Amniotic stem cell (primary cell): Measurements from ENCODE around the gene AFTPH.

Experiments
- DNase-seq: peaks from one replicate; lab custom pipeline; 2025; lab: John Stamatoyannopoulos, UW

AFTPH gene

DNA sequence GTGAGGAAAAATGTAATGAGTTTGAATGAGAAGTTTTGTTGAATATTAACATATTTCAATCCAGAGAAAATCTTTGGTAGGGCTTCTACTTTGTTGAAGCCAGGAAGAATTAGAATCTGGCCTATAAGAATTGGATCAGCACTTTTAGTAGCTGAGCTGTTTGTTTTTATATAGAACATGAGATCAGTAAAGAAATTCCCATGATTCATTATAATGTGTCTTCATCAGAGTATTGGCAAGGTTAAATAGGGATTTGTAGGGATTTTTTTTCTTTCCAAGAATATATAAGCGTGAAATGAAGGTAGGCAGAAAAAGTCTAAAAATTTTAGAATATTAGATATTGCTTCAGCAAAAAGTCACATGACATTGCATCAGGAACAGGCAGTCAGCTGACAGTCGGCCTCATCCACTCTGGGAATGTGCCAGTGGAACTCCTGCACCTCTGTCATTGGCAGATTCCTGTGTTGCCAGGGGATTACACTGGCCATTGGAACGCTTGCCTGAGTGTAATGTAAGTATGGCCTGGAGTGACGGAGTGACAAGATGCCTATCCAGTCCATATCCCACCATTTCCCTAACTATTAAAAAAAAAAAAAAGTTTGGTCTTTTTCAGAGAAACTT lies 69.0 kb downstream of the AFTPH start:
- DNase-seq: no peak

DNA sequence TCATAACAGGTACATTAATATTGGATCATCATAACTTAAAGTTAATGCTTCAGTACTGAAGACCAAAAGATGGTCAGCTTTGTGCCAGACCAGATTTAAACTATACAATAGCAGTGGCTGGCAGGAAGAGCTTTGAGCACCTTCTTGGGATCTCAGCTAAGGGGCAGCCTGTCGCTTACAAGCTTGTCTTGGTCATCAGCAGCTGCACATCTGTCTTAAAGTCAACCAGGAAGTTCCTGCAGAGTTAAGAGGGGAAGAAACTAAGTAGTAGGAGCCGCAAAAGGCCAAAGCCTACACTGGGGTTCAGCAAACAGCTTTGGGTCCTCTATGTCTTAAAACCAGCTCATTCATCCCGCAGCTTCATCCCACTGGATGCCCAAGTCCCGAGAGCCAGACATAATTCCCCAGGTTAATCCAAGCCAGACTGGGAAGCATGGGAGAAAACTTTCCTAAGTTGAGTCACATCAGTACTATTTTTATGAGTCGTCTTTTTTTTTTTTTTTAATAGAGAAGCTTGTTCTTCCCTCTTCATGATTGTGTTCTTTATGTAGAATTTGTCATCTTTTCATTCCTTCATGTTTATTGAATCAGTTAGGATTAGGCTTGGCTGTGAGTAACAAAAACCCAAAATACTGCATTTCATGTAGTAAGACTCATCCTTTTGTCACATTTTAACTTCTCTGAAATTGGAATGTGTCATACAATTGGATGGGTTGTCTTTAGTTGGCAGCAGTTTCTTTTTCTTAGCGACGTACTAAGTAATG lies 70.3 kb downstream of the AFTPH start:
- DNase-seq: no peak

DNA sequence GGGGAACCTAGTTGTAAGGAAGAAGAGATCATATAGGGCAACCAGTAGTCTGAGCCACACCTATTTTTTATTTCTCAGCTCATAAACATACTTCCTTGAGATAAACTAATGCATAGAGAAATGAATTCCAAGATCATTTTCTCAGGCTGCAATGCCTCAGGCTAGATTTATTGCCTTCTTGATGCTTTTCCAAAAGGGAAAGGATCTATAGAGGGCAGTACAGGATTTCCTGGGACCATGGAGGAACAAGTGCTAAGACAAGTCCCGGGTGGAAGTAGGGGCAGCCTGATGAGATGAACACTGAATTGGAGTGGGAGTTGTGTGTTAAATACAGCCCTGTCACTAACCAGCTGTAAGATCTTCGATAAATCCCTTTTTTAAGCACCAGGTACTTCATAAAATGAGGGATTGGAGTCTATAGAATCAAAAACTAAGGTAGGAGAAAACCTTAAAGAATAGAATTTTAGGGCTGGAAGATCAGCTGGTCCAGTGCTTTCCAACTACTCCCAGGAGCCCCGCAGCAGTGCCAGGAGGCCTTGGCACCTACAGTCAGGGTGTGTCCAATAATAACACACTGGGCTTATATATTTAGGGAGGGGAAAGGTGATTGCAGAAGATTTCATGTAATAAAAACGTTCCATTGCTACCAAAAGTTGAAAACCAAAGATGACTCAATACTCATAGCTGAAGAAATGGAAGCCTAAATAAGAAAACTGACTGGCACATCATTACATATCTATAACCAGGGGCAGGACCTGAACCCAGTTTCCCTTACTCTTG lies 71.5 kb downstream of the AFTPH start:
- DNase-seq: no peak

DNA sequence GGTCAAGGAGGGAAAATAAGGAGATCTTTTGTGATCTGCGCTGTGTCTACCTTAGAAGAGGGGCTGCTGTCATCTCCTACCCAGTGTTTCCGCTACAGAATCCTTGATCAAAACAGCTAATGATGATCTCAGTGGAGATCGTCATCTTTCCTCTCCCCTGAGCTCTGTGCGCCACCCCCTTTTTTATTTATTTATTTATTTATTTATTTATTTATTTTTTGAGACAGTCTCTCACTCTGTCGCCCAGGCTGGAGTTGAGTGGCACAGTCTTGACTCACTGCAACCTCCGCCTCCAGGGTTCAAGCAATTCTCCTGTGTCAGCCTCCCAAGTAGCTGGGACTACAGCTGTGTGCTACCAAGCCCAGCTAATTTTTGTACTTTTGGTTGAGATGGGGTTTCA lies 74.1 kb downstream of the AFTPH start:
- no peak for DNase-seq

DNA sequence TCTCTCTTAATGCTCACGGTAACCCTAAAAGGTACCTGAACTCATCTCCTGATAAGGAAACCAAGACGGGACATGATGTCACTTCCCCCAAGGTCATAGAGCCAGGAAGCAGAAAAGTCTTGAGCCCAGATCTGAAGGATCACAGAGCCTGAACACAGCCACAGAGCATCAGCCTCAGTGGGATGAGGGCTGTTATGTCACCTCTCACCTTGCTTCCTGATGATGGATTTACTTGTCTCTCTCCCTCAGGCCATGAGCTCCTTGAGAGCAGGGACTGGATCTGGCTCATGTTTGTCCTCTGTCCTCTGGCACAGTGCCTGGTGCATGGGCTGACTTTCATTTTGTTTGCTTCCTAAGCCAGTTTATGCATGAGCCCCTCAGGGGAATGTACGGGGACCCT lies 75.3 kb downstream of the AFTPH start:
- DNase-seq: no peak

DNA sequence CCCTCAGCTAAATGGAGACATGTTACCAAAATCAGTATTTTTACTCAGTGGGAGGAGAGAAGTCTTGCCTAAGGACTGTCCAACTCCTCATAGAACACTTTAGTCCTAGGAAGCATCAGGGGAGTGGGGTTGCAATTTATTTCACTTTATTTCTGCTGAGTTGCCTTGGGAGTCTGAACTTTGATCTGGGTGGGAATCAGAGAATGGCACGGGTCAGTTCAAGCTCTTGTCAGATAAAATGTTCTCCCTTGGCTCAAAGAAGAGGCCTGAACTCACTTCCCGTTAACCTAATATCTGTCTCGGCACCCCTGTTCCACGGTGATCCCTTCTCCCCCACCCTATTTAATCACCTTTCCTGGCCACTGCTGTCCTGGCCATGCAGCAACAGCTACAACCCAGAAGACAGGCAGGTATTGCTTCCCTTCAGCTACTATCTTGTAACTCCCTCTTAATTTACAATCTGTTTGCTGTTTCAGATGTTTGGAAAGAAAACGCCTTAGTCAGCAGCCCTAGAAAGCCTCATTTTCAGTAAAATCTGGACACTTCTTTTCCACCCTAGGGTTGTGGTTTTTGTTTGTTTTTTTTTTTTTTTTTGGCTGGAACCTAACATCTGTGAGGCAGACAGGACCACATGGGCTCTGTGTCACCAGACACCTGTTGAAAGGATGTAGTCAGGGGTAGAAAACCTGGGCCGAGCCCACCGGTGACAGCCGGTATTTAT lies 77.1 kb downstream of the AFTPH start:
- DNase-seq: no peak

DNA sequence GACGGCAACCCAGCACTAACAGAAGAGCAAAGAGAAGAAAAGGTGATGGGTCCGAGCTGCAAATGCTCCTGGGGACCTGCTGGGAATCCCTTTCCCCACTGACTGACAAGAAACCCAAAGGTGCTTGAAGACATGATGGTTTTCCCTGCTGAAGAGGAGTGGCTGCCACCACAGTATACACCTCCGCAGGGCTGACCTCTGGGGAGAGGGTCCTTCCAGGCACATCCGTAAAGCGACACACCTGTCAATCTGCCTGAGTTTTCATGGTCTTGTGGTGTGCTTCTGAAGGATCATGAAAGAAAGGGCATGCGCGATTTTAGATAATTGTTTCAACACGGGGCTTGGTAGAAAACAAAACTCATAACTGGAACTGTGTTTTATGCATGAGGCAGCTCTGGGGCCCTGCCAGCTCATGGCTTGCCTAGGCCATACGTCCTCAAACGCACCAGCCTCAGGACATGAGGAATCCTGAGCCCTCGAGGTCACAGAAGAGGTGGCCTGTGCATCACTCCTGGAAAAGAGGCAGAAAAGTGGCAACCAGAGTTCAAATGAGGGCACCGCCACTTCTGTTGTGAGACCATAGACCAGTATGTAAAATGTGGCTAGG lies 77.8 kb downstream of the AFTPH start:
- DNase-seq: no peak

DNA sequence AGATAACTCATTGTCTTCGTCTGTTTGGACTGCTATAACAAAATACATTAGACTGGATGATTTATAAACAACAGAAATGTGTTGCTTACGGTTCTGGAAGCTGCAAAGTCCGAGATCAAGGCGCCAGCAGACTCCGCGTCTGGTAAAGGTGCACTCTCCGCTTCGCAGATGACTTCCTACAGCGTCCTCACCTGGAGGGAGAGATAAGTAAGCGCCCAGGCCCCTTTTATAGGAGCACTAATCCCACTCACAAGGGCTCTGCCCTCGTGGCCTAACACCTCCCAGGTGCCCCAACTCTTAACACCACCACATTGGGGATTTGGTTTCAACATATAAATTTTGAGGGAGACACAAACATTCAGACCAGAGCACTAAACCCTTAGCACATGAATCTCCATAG lies 78.3 kb downstream of the AFTPH start:
- no peak for DNase-seq

DNA sequence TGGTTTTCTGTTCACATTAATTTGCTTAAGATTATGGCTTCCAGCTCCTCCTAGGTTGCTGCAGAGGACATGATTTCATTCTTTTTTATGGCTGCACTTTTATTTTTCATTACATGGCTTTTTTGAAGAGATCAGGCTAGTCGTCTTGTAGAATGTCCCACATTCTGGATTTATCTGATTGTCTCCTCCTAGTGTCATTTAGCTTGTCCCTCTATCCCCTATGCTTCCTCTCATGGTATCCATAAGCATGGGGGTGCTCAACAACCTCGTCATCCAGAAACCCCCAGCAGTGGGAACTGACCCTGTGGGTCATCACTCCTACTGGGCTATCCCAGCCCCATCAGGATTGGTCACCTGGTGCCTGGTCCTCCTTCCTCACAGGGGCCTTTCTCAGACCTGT lies 80.0 kb downstream of the AFTPH start:
- DNase-seq: no peak

DNA sequence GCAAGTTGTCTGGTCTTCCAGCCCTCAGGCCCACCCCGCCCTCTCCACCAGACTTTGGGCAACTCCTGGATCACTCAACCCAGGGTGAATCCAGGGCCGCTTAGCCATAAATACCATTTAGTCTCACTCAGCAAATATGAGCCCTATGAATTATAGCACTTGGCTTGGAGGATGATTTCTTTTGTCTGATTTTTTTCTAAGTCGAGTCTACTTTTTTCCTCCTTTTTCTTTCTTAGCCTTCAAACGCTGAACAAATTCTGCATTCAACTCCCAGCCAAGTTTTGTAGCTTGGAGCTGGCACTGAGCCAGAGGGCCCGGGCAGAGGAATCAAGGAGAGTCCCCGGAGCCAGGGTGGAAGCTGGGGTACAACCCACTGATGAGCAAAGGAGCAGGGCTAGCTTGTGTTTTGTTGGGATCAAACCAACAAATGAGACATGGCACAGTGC lies 80.9 kb downstream of the AFTPH start:
- DNase-seq: peak; percentile 11

DNA sequence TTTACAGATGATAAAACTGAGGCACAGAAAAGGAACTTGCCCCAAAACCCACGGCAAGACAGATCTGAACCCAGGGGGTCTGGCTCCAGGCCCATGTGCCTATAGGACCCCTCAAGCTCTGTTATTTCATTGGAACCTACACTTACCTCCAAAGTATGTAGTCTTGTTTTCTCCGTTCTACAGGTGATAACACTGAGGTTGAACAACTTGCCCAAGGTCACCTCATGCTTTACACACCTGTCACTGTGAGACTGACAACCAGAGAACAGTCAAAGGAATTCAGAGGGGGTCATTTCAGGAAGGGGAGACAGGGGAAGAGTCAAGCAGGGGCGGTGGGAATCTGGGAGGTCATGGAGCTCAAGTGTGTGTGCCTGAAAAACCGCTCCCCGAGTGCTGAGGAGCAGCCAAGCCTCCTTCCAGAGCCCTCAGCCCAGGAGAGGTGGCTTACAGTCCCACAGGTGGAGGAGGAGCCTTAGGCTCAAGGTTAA lies 81.9 kb downstream of the AFTPH start:
- DNase-seq: no peak

DNA sequence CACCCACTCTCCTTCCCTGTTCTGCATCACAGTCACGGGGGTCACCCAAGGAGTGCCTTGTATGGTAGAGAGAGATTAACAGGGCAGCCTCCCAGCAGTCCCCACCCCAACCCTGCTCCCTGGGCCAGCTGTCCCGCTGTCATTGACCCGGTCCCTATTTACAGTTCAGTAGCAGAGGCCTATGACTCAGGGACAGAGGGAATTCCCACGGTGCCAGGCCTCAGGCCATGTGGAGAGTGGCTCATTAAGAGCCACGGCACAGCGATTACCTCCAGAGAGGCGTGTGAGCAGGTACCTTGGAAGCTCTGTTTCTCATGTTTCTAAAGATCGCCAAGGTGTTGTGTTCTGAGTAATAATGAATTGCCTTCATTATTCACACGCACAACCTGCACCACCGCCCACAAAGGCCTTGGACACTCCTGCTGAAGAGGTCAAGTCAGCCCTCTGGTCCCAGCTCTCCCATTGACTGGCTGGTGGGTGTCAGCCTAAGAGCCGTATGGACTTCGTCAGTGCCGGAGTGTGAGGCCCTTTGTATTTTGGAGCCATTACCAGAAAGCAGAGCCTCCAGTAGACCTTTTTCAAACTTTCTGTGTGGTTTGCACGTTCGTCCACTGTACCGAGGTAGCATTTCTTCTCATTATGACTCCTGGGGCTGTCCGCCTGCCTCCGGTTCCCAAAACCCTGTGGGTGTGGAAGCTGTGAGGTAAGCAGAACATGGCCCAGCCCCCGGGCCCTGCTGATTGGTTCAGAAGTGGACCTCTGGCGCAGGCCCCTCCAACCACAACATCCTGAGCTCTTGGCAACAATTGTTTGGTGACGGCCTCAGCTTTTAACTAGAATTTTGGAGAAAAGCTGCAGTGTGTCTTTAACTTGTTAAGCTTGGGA lies 82.6 kb downstream of the AFTPH start:
- no peak for DNase-seq

DNA sequence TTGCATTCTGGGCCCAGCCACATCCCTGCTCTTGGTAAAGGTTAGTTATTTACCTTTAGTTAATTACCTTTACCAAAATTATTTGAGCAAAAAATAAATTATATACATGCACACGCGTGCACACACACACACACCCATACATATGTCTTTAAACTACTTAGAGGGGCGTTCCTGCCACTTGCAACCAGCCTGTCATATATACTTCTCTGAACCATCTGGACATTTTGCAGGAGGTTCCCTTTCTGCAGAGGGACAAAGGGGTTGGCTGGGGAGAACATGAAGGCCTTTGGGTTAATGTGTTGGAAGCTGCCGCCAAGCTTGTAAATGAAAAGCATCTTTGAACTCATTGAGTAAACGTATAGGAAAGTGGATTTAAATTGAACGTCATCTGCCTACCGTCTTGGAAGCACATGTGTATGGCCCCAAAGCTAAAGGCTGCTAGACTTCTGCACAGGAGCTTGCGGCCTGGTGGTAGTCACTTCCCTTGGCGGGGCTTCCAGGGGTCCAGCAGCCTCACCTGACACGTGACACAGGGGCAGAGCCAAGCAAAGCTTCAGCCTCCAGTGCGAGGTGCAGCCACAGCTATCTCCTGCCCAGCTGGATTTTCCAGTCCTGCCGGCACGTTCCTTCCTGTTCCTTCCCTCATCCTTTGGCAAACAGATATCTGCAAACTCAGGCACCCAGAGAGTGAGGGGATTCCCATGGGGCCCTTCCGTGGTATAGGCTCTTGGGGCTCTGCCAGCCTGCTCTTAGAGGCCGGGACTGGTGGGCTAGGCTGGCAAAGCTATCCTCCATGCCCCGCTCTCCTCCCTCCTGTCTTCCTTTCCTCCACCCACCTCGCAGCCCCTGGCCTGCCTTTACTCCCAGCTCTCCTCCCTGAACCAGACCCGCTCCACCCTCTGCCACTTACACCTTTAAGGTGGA lies 83.5 kb downstream of the AFTPH start:
- no peak for DNase-seq

DNA sequence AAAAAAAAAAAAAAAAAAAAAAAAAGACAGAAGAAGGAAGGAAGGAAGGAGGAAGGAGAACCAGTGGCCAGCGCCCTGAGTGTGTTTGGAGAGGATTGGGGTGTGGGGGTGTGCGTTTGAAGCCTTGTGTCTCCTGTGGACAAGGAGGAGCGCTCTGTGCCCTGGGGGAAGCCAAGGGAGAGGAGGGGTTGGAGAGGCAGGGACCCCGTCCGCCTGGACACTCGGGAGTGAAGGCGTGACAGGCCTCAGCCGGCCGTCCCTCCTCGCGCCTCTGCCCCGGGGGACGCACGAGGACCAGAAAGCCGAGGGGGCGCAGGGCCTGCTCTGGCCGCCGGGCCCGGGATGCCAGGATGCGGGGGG lies 84.7 kb downstream of the AFTPH start:
- no peak for DNase-seq

DNA sequence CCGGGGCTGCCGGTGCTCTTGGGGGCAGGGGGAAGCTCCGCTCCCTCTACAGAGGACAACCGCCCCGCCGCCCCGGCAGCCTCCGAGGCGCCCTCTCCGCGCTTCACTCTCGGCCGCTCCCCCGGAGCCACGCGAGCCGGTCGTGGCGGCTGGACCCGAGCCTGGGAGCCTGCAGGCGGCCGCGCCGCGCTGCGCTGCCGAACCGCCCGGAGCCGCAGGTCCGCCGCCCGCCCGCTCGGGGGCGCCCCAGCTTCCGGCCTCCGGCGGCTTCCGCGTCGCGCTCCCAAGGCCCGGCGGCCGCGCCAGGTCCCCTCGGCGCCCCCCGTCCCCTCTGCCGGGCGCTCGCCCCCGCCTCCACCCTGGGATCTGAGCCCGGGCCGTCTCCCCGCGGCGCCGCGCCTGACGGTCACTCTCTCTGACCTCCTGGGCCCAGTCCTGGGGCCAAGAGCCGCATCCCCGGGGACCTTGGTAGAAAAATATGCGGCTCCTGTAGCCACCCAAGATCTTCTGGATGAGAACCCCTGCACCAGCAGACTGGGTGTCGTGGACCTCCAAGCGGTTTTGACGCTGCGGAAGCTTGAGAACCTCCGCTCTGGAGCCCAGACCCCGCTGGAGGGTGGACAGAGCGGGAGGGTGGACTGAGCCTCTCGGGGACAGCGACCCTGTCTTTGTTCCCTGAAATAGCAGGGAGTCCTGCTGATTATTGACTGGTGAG lies 85.3 kb downstream of the AFTPH start:
- DNase-seq: no peak

DNA sequence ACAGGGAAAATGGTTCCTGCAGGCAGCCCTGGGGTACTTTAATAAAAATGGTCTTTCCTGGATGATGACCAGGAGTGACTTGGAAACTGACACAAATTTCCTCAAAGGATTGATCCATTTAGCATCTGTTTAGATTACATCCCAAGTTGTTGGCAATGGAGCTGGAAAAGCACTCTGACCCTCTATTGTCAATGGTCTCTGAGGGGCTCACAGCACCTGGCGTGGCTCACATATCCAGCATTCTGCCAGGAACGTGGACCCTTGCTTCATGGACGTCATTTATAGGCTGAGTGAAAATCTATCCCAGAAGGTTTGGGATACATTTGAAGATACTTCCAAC lies 85.8 kb downstream of the AFTPH start:
- DNase-seq: no peak

DNA sequence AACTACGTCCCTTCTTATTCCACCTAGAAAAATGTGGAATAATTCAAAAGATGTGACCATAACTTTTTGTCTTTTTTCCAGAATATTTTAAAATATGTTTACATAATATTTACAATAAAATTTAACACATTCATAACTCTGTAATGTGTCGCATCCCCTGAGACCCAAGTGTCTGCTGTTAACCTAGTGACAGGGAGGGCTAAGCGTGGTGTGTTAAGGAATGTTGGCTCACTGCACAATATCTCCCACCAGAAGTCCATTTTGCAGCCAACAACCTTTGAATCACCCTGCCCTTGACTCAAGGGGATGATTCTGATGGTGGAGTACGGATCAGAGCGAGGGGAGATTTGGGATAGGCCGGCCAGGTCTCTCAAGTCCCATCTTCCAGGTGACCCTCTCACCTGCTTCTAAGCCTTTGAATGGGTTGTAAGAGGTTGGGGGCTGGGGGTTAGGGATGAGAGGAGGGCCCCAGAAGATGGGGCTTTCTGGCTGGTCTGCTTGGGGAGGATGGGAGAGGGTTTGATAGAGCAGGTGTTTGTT lies 86.3 kb downstream of the AFTPH start:
- no peak for DNase-seq

DNA sequence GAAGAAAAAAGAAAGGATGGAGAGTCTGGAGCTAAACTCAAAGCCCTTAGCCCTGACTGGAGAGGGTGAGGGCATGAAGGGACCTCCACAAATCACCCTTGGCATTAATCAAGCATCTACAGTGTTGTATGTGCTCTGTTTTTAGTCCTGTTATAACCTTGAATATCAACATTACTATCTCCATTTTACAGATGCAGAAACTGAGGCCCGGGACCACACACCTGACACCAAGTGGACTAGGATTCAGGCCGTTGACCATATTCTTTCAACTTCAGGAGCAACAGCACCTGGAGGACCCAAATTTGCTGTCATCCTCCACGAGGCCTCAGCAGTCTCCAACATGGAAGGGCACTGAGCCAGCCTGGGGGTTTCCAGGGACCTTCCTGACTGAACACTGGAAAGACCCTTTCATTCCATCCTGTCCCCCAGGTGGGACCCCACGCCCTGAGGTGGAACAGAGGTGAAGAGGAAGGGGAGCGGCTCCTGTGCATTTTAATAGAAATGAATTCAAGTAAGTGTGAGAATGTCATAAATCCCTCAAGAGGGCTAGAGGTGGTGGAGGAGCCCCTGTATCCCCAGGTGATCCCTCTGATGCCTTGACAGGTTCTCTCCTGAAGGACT lies 88.6 kb downstream of the AFTPH start:
- no peak for DNase-seq

DNA sequence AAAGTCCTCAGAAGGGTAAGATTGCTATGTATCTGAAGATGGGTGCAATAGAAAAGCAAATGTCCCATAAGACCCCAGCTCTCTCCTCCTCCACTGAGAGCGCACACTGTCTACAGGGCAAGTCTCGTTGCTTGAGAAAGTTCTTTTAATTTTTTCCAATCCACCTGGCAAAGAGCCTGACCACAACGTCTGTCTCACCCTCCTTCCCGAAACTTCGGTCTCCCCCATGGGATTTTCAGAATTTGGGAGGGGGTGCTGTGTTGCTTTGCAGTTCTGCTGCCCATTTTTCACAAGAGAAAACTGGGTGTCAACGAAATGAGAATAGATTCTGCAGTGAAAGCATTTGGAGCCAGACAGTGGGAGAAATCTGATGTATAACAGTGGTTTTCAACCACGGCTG lies 89.1 kb downstream of the AFTPH start:
- no peak for DNase-seq
